Testis (tissue), 3 donors: ENCODE results near the gene TLE1. TPM values are rescaled to one million over a fixed set of nuclear protein-coding genes. Genes with fewer than 3 reads are reported as not detected.

Source experiments
- DNase-seq: peaks from one replicate; pipeline ENCODE4 v3.0.0-alpha.2; 2019
- H3K27ac ChIP-seq, 2 donors: fragments of 200-600 bp; sonication (generic); one replicate each; pipeline ENCODE4 v1.5.1; 2019
- H3K27me3 ChIP-seq: fragments of 200-600 bp; sonication (generic); one replicate; pipeline ENCODE4 v1.5.1; 2019
- H3K36me3 ChIP-seq: fragments of 200-600 bp; sonication (generic); one replicate; pipeline ENCODE4 v1.5.1; 2017; ENCODE audit warnings: low read depth; ENCODE audit errors: missing control alignments
- H3K4me1 ChIP-seq: fragments of 200-600 bp; sonication (generic); one replicate; pipeline ENCODE4 v1.5.1; 2019
- H3K4me3 ChIP-seq, 2 donors: fragments of 200-600 bp; sonication (generic); one replicate each; pipeline ENCODE4 v1.5.1; 2017 to 2019
- H3K9me3 ChIP-seq: fragments of 200-600 bp; sonication (generic); one replicate; pipeline ENCODE4 v1.5.1; 2017
- CTCF ChIP-seq, 3 experiments: fragments of 450-650 bp in 2 of 3; fragments of 200-600 bp in 1 of 3; sonication (generic) in 1 of 3; IDR thresholded peaks; one replicate each; pipeline ENCODE4 v1.5.1; 2016 to 2019; ENCODE audit warnings: antibody characterized with exemption in 3 of 3, mild to moderate bottlenecking in 2 of 3, moderate library complexity in 1 of 3
- POLR2A ChIP-seq: fragments of 450-650 bp; IDR thresholded peaks from one replicate; pipeline ENCODE4 v1.6.1; 2017; ENCODE audit warnings: antibody characterized with exemption, mild to moderate bottlenecking, moderate library complexity
- WGBS, 2 donors: methylation state at CpG; one replicate each; pipeline ENCODE4 v1.1.5; 2018; 5-methylcytosine and 5-hydroxymethylcytosine counted together
- intact Hi-C: fragments of 100-400 bp; cut with DNase I; formaldehyde crosslinking; loops from one replicate; pipeline ENCODE4 v1.15.1; 2023; ENCODE audit warnings: low total_unique reads
- polyA plus RNA-seq: library from polyadenylated mRNA; stranded (reverse); fragments of 350-450 nt; fragmentation: Illumina TruSeq; extraction: RNeasy Lipid Tissue Mini Kit (QIAGEN cat#74804); gene quantifications from one replicate; pipeline ENCODE4 v1.2.3, GENCODE V29; 2014; ENCODE audit warnings: low read depth, low replicate concordance; ENCODE audit not compliant: insufficient read depth
- total RNA-seq, 2 donors: library from RNA; depleted of rRNA; stranded (reverse); fragments of >200 nt; gene quantifications; one replicate each; pipeline ENCODE4 v1.2.3, GENCODE V29; 2016

Gene TLE1
- total and polyA plus RNA-seq, 3 donors from 2014 or later = 53.3 to 95.8 (median 81.0) TPM

GRCh38 chr9:81622471-81623255 lies 66.7 kb downstream of the TLE1 start:
- TF ChIP-seq POLR2A = no peak
- H3K4me1 ChIP-seq = peaks cover 8% of the 10 kb centered on the region
- no peak for DNase-seq
- H3K27me3 ChIP-seq = no peaks in the 10 kb centered on the region
- 87% methylated on average over 13 of the region's 13 CpGs for WGBS, 2 donors
- H3K9me3 ChIP-seq = no peaks in the 10 kb centered on the region
- H3K4me3 ChIP-seq = no peak overlapping the region
- H3K27ac ChIP-seq = no peak overlapping the region
- H3K36me3 ChIP-seq = no peaks in the 10 kb centered on the region
- intact Hi-C loops = no loop called here

DNA sequence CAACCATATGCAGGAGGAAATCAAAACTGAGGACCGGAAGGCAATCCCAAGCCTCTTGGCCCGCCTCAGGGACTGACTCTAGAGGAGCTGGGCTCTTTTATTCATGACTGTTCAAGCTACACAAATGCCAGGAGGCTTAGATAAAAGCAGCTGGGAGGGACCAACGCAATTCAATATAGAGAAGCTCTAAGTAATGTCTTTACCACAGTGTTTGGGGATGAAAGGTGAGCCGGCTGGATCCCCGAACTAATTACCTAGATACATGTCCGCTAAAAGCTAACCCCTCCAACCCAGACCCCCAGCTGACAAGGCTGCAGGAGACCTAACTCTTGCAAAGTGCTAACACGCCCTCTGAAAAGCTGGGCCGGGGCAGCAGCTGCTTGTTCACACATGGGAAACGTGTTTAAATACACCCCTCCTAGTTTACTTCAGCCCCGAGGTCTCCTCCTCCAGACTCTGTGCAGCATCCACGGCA lies 67.5 kb downstream of the TLE1 start:
- Histone ChIP-seq H3K27me3 (no peaks in the 10 kb centered on the region), H3K27ac (no peak overlapping the region), H3K4me3 (no peak overlapping the region), H3K9me3 (no peaks in the 10 kb centered on the region), H3K36me3 (no peaks in the 10 kb centered on the region), H3K4me1 (peaks cover 8% of the 10 kb centered on the region)
- no peak for TF ChIP-seq CTCF (IDR thresholded peaks at IDR 0.05)
- TF ChIP-seq POLR2A = no peak
- intact Hi-C loops = no loop called here
- 81 to 85% methylated on average over 11 of the region's 11 CpGs for WGBS, 2 donors
- DNase-seq = no peak

GRCh38 chr9:81621118-81621517 lies 68.2 kb downstream of the TLE1 start:
- Histone ChIP-seq H3K4me3 (no peak overlapping the region), H3K4me1 (peaks cover 8% of the 10 kb centered on the region), H3K36me3 (no peaks in the 10 kb centered on the region), H3K9me3 (no peaks in the 10 kb centered on the region), H3K27ac (no peak overlapping the region), H3K27me3 (no peaks in the 10 kb centered on the region)
- DNase-seq = no peak
- no peak for TF ChIP-seq POLR2A
- TF ChIP-seq CTCF (IDR thresholded peaks at IDR 0.05) = no peak
- intact Hi-C loops = no loop called here
- WGBS, 2 donors = 39 to 44% methylated on average over 2 of the region's 2 CpGs

DNA sequence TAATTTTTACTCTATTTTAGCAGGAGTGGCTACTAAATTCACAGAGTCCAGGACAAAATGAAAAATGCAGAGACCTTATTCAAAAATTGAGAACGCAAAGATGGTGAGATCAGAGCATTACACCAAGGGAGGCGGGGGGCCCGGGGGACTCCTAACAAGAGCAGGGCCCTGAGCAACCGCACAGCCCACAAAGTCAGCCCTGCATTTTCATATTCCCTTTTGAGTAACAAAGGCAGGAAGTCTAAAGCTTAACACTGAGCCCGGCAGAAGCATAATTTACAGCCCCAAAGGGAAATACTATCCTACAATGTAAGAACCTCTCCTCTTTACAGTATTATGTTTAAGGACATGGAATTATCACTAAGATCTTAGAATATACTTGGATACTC lies 69.4 kb downstream of the TLE1 start:
- DNase-seq = no peak
- Histone ChIP-seq H3K4me1 (peaks cover 8% of the 10 kb centered on the region), H3K4me3 (no peak overlapping the region), H3K27me3 (no peaks in the 10 kb centered on the region), H3K9me3 (no peaks in the 10 kb centered on the region), H3K27ac (no peak overlapping the region), H3K36me3 (no peaks in the 10 kb centered on the region)
- WGBS, 2 donors = 77 to 88% methylated on average over 5 of the region's 5 CpGs
- intact Hi-C loops = no loop called here
- TF ChIP-seq CTCF (IDR thresholded peaks at IDR 0.05) (no peak), POLR2A (no peak)

DNA sequence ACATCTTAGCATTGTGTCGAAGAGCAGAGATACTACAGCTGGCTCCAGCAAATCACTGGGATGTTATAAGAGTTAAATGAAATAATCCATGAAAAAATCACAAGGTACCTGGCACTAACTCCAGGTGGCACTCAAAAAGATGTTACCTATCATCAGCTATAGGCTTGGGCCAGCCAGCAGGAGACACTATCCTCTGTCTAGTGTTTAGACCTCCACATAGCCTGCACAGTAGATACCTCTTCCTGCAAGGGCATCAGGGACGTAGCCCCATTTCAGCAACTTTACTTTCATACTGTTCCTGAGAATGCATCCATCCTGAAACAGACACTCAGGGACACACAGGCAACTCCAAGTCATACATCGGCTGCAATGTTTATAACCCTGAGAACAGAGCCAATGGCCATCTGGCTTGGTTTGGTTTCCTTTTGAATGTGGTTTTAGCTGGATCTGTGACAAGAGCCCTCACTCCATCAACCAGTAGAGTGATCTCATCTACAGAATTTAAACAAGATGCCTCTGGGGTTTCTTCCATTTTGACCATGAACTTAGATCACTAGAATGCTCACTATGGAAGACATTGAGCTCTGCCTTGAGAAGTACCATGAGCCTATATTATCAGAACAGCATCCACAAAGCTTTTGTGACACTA lies 69.9 kb downstream of the TLE1 start:
- 85 to 89% methylated on average over 3 of the region's 3 CpGs for WGBS, 2 donors
- intact Hi-C loops = no loop called here
- Histone ChIP-seq H3K27ac (no peak overlapping the region), H3K36me3 (no peaks in the 10 kb centered on the region), H3K4me3 (no peak overlapping the region), H3K27me3 (no peaks in the 10 kb centered on the region), H3K4me1 (peaks cover 8% of the 10 kb centered on the region), H3K9me3 (no peaks in the 10 kb centered on the region)
- TF ChIP-seq CTCF (IDR thresholded peaks at IDR 0.05) (no peak), POLR2A (no peak)
- DNase-seq = no peak
